ENCODE results near the gene TTC34. TPM values are rescaled to one million over a fixed set of nuclear protein-coding genes. Genes with fewer than 3 reads are reported as not detected.

TTC34 gene
- polyA plus RNA-seq, 1 of the 3 experiments (the other 2 are of a cell fraction), result 0.16 TPM

- Histone ChIP-seq H2AFZ (ENCODE audit: low read depth) (no peak overlapping the region), H3K27ac (ENCODE audit: low read depth in 2 of 2, low read length in 1 of 2) (no peak overlapping the region), H3K79me2 (ENCODE audit: insufficient read depth) (peaks cover 10% of the 10 kb centered on the region; the same call in 1 of the 2 replicates), H3K4me1 (ENCODE audit: control insufficient read depth in 1 of 2, insufficient read depth in 2 of 2, low read depth in 1 of 2, low read length in 1 of 2) (peaks cover 0 to 18% of the 10 kb centered on the region in 2 experiments; a peak in 1 of 4 replicates), H3K27me3 (ENCODE audit: insufficient read depth) (no peaks in the 10 kb centered on the region), H3K4me2 (no peak overlapping the region), H3K9ac (no peak overlapping the region), H3K9me3 (no peaks in the 10 kb centered on the region), H3K4me3 (ENCODE audit: low read depth in 2 of 2, low read length in 1 of 2) (no peak overlapping the region), H4K20me1 (ENCODE audit: insufficient read depth) (no peaks in the 10 kb centered on the region), H3K9me2 (no peaks in the 10 kb centered on the region), H3F3A (replicated peaks; ENCODE audit: insufficient read depth) (no peaks in the 10 kb centered on the region), H3K36me3 (replicated peaks in 1 of 2; ENCODE audit: control insufficient read depth in 1 of 2, insufficient read depth in 2 of 2, low read length in 1 of 2) (no peaks in the 10 kb centered on the region)
- ChIA-PET CTCF (no interaction called here), POLR2A (interaction anchor here (0.9 kb wide), 1 partner anchor 59 kb away, joined by 4 read pairs; no protein-coding TSS in a partner anchor)
- WGBS (ENCODE audit: low lambda C conversion rate), result 13% methylated on average over 4 of the region's 12 CpGs
- no peak for DNase-seq
- TF ChIP-seq ELF1 (IDR thresholded peaks at IDR 0.05) (no peak), TAF1 (IDR thresholded peaks at IDR 0.05; ENCODE audit: borderline replicate concordance, low read depth, low read length) (no peak), JUND (IDR thresholded peaks at IDR 0.05) (no peak), GABPA (IDR thresholded peaks at IDR 0.05; ENCODE audit: low read depth) (no peak), RFX5 (IDR thresholded peaks at IDR 0.05; ENCODE audit: low read length) (no peak)
These were observed 156.8 kb downstream of the TTC34 start for GRCh38 chr1:2644591-2645101.

DNA sequence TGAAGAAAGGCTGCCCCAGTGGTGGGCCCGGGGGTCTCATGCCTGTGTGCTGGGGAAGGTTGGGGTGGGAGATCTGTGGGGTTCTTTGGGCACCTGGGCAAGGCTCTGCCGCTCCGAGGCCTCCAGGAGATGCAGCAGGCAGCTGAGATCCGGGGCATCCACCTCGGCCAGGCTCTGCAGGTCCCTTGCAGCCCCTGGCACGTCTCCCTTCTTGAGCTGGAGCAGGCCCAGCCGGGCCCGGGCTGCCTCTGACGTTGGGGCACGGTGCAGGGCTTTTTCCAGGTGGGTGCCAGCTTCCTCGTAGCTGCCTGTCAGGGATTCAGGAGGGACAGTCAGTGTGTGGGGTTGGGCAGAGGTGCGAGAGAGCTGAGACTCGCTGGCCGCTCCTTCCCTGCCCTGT is 157.3 kb downstream of the TTC34 start:
- POLR2A ChIA-PET, result interaction anchor here (0.9 kb wide), 1 partner anchor 58 kb away, joined by 4 read pairs; no protein-coding TSS in a partner anchor
- H3K27me3 ChIP-seq (ENCODE audit: insufficient read depth), result no peaks in the 10 kb centered on the region
- no CpG with 5 or more reads among the region's 14 CpGs for WGBS (ENCODE audit: low lambda C conversion rate)
- no peak overlapping the region for H3K4me3 ChIP-seq (ENCODE audit: low read depth in 2 of 2, low read length in 1 of 2)
- H3K27ac ChIP-seq (ENCODE audit: low read depth in 2 of 2, low read length in 1 of 2), result no peak overlapping the region
- H3K9me2 ChIP-seq, result no peaks in the 10 kb centered on the region
- no peak overlapping the region for H2AFZ ChIP-seq (ENCODE audit: low read depth)
- H3K9me3 ChIP-seq, result no peaks in the 10 kb centered on the region
- no peaks in the 10 kb centered on the region for H3F3A ChIP-seq (replicated peaks; ENCODE audit: insufficient read depth)
- no peak for DNase-seq
- no peak overlapping the region for H3K4me2 ChIP-seq
- H3K79me2 ChIP-seq (ENCODE audit: insufficient read depth), result peaks cover 10% of the 10 kb centered on the region; the same call in 1 of the 2 replicates
- no peaks in the 10 kb centered on the region for H4K20me1 ChIP-seq (ENCODE audit: insufficient read depth)
- peaks cover 0 to 18% of the 10 kb centered on the region in 2 experiments; a peak in 1 of 4 replicates for H3K4me1 ChIP-seq (ENCODE audit: control insufficient read depth in 1 of 2, insufficient read depth in 2 of 2, low read depth in 1 of 2, low read length in 1 of 2)
- CTCF ChIA-PET, result interaction anchor here (0.9 kb wide), 1 partner anchor 261 kb away, joined by 4 read pairs; no protein-coding TSS in a partner anchor
- TF ChIP-seq JUND (IDR thresholded peaks at IDR 0.05) (no peak), FOSL2 (IDR thresholded peaks at IDR 0.05; ENCODE audit: borderline replicate concordance, low read depth) (no peak)
- no peak overlapping the region for H3K9ac ChIP-seq
- H3K36me3 ChIP-seq (replicated peaks in 1 of 2; ENCODE audit: control insufficient read depth in 1 of 2, insufficient read depth in 2 of 2, low read length in 1 of 2), result no peaks in the 10 kb centered on the region

GRCh38 chr1:2643414-2644077 is 157.9 kb downstream of the TTC34 start:
- H3K27ac ChIP-seq (ENCODE audit: low read depth in 2 of 2, low read length in 1 of 2), result no peak overlapping the region; a peak in 1 of 4 replicates
- peaks cover 0 to 20% of the 10 kb centered on the region in 2 experiments; a peak in 1 of 4 replicates for H3K4me1 ChIP-seq (ENCODE audit: control insufficient read depth in 1 of 2, insufficient read depth in 2 of 2, low read depth in 1 of 2, low read length in 1 of 2)
- ChIA-PET CTCF (interaction anchor here (0.9 kb wide), 1 partner anchor 260 kb away, joined by 4 read pairs; no protein-coding TSS in a partner anchor), POLR2A (no interaction called here)
- H2AFZ ChIP-seq (ENCODE audit: low read depth), result peak overlapping the region; percentile 85; the same call in 1 of the 2 replicates
- WGBS (ENCODE audit: low lambda C conversion rate), result 11% methylated on average over 19 of the region's 24 CpGs
- H3K4me2 ChIP-seq, result peak overlapping the region; percentile 97
- H4K20me1 ChIP-seq (ENCODE audit: insufficient read depth), result no peaks in the 10 kb centered on the region
- no peaks in the 10 kb centered on the region for H3K9me2 ChIP-seq
- H3K79me2 ChIP-seq (ENCODE audit: insufficient read depth), result peaks cover 10% of the 10 kb centered on the region; the same call in 1 of the 2 replicates
- H3K9me3 ChIP-seq, result no peaks in the 10 kb centered on the region
- H3K4me3 ChIP-seq (ENCODE audit: low read depth in 2 of 2, low read length in 1 of 2), result peak overlapping the region; percentile 73 to 96
- no peaks in the 10 kb centered on the region for H3F3A ChIP-seq (replicated peaks; ENCODE audit: insufficient read depth)
- H3K27me3 ChIP-seq (ENCODE audit: insufficient read depth), result no peaks in the 10 kb centered on the region
- no peak for DNase-seq
- H3K36me3 ChIP-seq (replicated peaks in 1 of 2; ENCODE audit: control insufficient read depth in 1 of 2, insufficient read depth in 2 of 2, low read length in 1 of 2), result no peaks in the 10 kb centered on the region
- H3K9ac ChIP-seq, result no peak overlapping the region
- TF ChIP-seq MAX (IDR thresholded peaks at IDR 0.05; ENCODE audit: low read depth) (no peak), RCOR1 (IDR thresholded peaks at IDR 0.05; ENCODE audit: low read length) (no peak), EP300 (IDR thresholded peaks at IDR 0.05; ENCODE audit: borderline replicate concordance in 1 of 2, low read depth in 1 of 2, low read length in 1 of 2) (no peak), TEAD4 (IDR thresholded peaks at IDR 0.05; ENCODE audit: borderline replicate concordance, insufficient read depth) (no peak), PBX3 (IDR thresholded peaks at IDR 0.05) (no peak), GABPA (IDR thresholded peaks at IDR 0.05; ENCODE audit: low read depth) (no peak), YY1 (IDR thresholded peaks at IDR 0.05; ENCODE audit: low read depth) (no peak), RXRA (IDR thresholded peaks at IDR 0.05; ENCODE audit: borderline replicate concordance, low read depth) (no peak)
- TF ChIP-seq, protein P1, sequence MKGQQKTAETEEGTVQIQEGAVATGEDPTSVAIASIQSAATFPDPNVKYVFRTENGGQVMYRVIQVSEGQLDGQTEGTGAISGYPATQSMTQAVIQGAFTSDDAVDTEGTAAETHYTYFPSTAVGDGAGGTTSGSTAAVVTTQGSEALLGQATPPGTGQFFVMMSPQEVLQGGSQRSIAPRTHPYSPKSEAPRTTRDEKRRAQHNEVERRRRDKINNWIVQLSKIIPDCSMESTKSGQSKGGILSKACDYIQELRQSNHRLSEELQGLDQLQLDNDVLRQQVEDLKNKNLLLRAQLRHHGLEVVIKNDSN (IDR thresholded peaks at IDR 0.05; ENCODE audit: borderline replicate concordance, low read depth), result no peak
- TF ChIP-seq, protein P2, sequence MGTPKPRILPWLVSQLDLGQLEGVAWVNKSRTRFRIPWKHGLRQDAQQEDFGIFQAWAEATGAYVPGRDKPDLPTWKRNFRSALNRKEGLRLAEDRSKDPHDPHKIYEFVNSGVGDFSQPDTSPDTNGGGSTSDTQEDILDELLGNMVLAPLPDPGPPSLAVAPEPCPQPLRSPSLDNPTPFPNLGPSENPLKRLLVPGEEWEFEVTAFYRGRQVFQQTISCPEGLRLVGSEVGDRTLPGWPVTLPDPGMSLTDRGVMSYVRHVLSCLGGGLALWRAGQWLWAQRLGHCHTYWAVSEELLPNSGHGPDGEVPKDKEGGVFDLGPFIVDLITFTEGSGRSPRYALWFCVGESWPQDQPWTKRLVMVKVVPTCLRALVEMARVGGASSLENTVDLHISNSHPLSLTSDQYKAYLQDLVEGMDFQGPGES (IDR thresholded peaks at IDR 0.05; ENCODE audit: low read depth, low read length), result no peak
- TF ChIP-seq, protein P3, sequence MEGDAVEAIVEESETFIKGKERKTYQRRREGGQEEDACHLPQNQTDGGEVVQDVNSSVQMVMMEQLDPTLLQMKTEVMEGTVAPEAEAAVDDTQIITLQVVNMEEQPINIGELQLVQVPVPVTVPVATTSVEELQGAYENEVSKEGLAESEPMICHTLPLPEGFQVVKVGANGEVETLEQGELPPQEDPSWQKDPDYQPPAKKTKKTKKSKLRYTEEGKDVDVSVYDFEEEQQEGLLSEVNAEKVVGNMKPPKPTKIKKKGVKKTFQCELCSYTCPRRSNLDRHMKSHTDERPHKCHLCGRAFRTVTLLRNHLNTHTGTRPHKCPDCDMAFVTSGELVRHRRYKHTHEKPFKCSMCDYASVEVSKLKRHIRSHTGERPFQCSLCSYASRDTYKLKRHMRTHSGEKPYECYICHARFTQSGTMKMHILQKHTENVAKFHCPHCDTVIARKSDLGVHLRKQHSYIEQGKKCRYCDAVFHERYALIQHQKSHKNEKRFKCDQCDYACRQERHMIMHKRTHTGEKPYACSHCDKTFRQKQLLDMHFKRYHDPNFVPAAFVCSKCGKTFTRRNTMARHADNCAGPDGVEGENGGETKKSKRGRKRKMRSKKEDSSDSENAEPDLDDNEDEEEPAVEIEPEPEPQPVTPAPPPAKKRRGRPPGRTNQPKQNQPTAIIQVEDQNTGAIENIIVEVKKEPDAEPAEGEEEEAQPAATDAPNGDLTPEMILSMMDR (IDR thresholded peaks at IDR 0.05), result no peak
